Measurements from ENCODE around the gene FGF14. TPM values are rescaled to one million over a fixed set of nuclear protein-coding genes. Genes with fewer than 3 reads are reported as not detected.

The FGF14 gene
- total RNA-seq, 1 donor from 2014 or later, result 0.23 TPM

DNA sequence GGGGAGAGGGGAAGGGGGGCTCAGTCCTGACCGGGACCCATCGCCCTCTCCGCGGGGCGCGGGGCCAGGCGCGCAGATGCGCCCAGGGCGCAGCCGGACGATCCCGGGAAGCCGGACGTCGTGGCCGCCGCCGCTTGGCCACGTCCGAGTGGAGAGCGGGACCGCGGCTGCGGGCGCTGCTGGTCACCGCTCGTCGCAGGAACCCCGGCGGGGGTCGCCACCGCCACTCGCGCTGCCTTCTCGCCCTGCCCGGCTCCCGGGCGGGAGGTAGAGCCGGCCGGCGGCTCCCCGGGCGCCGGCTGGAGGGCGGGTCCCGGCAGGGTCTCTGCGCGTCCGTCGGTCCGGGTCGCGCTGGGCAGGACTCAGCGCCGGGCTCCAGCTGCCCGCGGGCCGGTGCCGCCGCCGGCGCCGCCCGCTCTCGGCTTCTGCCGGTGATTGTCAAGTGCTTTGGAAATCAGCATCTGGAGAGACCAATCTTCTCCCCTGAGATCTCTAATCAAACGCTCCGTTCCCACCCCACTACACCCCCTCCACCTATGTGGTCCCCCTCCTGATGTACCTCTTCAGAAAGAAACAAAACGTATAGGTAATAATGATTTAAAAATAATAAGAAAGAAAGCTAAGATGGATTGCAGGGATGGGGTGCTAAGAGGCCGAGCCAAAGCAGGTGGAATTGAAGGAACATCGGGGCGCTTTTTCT is 484.9 kb downstream of the FGF14 start:
- Histone ChIP-seq H3K4me3 (ENCODE audit: insufficient read depth, low read depth, low read length) (no peak overlapping the region), H3K27ac (ENCODE audit: low read depth, low read length) (no peak overlapping the region), H3K79me2 (ENCODE audit: insufficient read depth, low read length) (no peaks in the 10 kb centered on the region), H3K27me3 (ENCODE audit: insufficient read depth, low read length) (peaks cover 58% of the 10 kb centered on the region), H3K9me3 (ENCODE audit: insufficient read depth, low read depth, low read length) (no peaks in the 10 kb centered on the region), H2AFZ (ENCODE audit: low read depth, low read length) (no peak overlapping the region), H3K4me1 (ENCODE audit: insufficient read depth, low read length) (no peaks in the 10 kb centered on the region), H3K9ac (ENCODE audit: low read length) (no peak overlapping the region), H4K20me1 (ENCODE audit: insufficient read depth, low read length) (no peaks in the 10 kb centered on the region), H3K36me3 (ENCODE audit: insufficient read depth, low read length) (no peaks in the 10 kb centered on the region), H3K4me2 (ENCODE audit: low read length) (peak overlapping the region; percentile 67)
- H3K4me1 Mint-ChIP-seq (ENCODE audit: low read depth, unreplicated experiment), result peaks cover 2% of the 10 kb centered on the region
- no peaks in the 10 kb centered on the region for H3K9me3 Mint-ChIP-seq (ENCODE audit: unreplicated experiment)
- H3K36me3 Mint-ChIP-seq (ENCODE audit: low read depth, unreplicated experiment), result no peaks in the 10 kb centered on the region
- H3K4me3 Mint-ChIP-seq (ENCODE audit: unreplicated experiment), result no peak overlapping the region
- peaks cover 61% of the 10 kb centered on the region for H3K27me3 Mint-ChIP-seq (ENCODE audit: low read depth, unreplicated experiment)
- FAIRE-seq (no peak), DNase-seq (ENCODE audit: low read depth) (no peak)
- TF ChIP-seq, protein P1, sequence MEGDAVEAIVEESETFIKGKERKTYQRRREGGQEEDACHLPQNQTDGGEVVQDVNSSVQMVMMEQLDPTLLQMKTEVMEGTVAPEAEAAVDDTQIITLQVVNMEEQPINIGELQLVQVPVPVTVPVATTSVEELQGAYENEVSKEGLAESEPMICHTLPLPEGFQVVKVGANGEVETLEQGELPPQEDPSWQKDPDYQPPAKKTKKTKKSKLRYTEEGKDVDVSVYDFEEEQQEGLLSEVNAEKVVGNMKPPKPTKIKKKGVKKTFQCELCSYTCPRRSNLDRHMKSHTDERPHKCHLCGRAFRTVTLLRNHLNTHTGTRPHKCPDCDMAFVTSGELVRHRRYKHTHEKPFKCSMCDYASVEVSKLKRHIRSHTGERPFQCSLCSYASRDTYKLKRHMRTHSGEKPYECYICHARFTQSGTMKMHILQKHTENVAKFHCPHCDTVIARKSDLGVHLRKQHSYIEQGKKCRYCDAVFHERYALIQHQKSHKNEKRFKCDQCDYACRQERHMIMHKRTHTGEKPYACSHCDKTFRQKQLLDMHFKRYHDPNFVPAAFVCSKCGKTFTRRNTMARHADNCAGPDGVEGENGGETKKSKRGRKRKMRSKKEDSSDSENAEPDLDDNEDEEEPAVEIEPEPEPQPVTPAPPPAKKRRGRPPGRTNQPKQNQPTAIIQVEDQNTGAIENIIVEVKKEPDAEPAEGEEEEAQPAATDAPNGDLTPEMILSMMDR (IDR thresholded peaks at IDR 0.05; ENCODE audit: insufficient read depth, low read depth, low read length), result no peak
- TF ChIP-seq EZH2 (IDR thresholded peaks at IDR 0.05; ENCODE audit: insufficient read depth, low read length), result peak; percentile 30
- no peak overlapping the region for H3K27ac Mint-ChIP-seq (ENCODE audit: unreplicated experiment)

DNA sequence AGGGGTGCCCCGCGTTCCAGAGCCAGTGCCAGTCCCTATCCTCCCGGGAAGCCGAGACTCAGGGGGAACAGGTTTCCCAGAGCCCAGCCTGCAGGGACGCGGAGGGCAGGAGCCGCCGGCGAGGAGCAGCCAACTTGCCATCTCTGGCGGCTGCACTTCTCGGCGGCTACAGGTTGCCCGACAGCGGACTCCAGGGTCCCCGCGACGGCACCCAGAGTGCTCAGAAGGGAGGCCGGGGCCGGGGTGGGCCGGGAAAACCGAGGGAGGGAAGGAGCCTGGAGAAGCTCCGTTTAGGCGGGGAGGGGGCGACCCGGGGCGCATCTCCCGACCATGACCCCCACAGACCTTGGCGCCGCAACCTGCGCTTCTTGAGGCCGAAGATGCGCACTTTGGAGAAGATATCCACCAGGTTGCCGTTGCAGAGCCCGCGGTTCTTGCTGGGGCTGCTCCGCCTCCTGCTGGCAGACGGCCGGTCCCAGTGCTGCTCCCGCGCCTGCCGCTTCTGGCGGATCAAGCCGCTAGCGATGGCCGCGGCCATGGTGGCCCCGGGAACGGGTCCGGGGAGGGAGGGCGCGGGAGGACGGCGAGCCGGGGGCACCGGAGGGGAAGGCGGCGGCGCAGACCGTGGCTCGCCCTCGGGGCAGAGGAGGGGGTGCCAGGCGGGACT is 485.6 kb downstream of the FGF14 start:
- Histone ChIP-seq H3K27ac (ENCODE audit: low read depth, low read length) (no peak overlapping the region), H3K4me3 (ENCODE audit: insufficient read depth, low read depth, low read length) (no peak overlapping the region), H3K9ac (ENCODE audit: low read length) (no peak overlapping the region), H3K4me1 (ENCODE audit: insufficient read depth, low read length) (no peaks in the 10 kb centered on the region), H3K4me2 (ENCODE audit: low read length) (peak overlapping the region; percentile 67), H3K9me3 (ENCODE audit: insufficient read depth, low read depth, low read length) (no peaks in the 10 kb centered on the region), H2AFZ (ENCODE audit: low read depth, low read length) (no peak overlapping the region), H3K79me2 (ENCODE audit: insufficient read depth, low read length) (no peaks in the 10 kb centered on the region), H3K36me3 (ENCODE audit: insufficient read depth, low read length) (no peaks in the 10 kb centered on the region), H4K20me1 (ENCODE audit: insufficient read depth, low read length) (no peaks in the 10 kb centered on the region), H3K27me3 (ENCODE audit: insufficient read depth, low read length) (peaks cover 51% of the 10 kb centered on the region)
- TF ChIP-seq, protein P1 (IDR thresholded peaks at IDR 0.05; ENCODE audit: insufficient read depth, low read depth, low read length), result no peak
- peak; percentile 85 for TF ChIP-seq EZH2 (IDR thresholded peaks at IDR 0.05; ENCODE audit: insufficient read depth, low read length)
- Mint-ChIP-seq H3K27ac (ENCODE audit: unreplicated experiment) (no peak overlapping the region), H3K27me3 (ENCODE audit: low read depth, unreplicated experiment) (peaks cover 54% of the 10 kb centered on the region), H3K4me1 (ENCODE audit: low read depth, unreplicated experiment) (peaks cover 2% of the 10 kb centered on the region), H3K4me3 (ENCODE audit: unreplicated experiment) (no peak overlapping the region), H3K36me3 (ENCODE audit: low read depth, unreplicated experiment) (no peaks in the 10 kb centered on the region), H3K9me3 (ENCODE audit: unreplicated experiment) (no peaks in the 10 kb centered on the region)
- FAIRE-seq (no peak), DNase-seq (ENCODE audit: low read depth) (no peak)

DNA sequence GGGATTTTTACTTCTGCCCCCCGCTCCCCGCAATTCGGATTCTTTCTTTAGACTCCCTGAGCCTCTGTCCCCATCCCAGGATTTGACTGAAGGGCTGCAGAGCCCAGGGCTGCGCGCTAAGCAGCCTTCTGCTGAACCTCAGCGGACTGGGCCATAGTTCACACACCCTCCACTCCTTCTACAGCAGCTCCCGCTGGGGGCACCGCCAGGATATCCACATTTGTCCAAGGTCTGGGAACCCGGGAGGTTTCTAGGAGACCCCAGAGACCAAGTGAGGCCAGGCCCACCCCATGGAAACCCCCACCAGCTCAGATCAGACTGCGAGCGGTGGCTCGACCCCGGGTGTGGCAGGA is 486.1 kb downstream of the FGF14 start:
- Mint-ChIP-seq H3K36me3 (ENCODE audit: low read depth, unreplicated experiment) (no peaks in the 10 kb centered on the region), H3K27me3 (ENCODE audit: low read depth, unreplicated experiment) (peaks cover 50% of the 10 kb centered on the region)

More for the DNA sequence above, 486.1 kb downstream of the FGF14 start:
- no peaks in the 10 kb centered on the region for H3K4me1 ChIP-seq (ENCODE audit: insufficient read depth, low read length)
- H3K9me3 ChIP-seq (ENCODE audit: insufficient read depth, low read depth, low read length), result no peaks in the 10 kb centered on the region
- H4K20me1 ChIP-seq (ENCODE audit: insufficient read depth, low read length), result no peaks in the 10 kb centered on the region
- H3K27ac Mint-ChIP-seq (ENCODE audit: unreplicated experiment), result no peak overlapping the region
- FAIRE-seq (no peak), DNase-seq (ENCODE audit: low read depth) (no peak)
- no peaks in the 10 kb centered on the region for H3K9me3 Mint-ChIP-seq (ENCODE audit: unreplicated experiment)
- peak overlapping the region; percentile 67 for H3K4me2 ChIP-seq (ENCODE audit: low read length)
- no peak overlapping the region for H3K27ac ChIP-seq (ENCODE audit: low read depth, low read length)
- no peak overlapping the region for H3K4me3 ChIP-seq (ENCODE audit: insufficient read depth, low read depth, low read length)
- H3K36me3 ChIP-seq (ENCODE audit: insufficient read depth, low read length), result no peaks in the 10 kb centered on the region
- H3K27me3 ChIP-seq (ENCODE audit: insufficient read depth, low read length), result peaks cover 46% of the 10 kb centered on the region
- no peak overlapping the region for H3K9ac ChIP-seq (ENCODE audit: low read length)
- H3K4me1 Mint-ChIP-seq (ENCODE audit: low read depth, unreplicated experiment), result peaks cover 2% of the 10 kb centered on the region
- no peaks in the 10 kb centered on the region for H3K79me2 ChIP-seq (ENCODE audit: insufficient read depth, low read length)
- H3K4me3 Mint-ChIP-seq (ENCODE audit: unreplicated experiment), result no peak overlapping the region
- TF ChIP-seq, protein P1 (IDR thresholded peaks at IDR 0.05; ENCODE audit: insufficient read depth, low read depth, low read length), result no peak
- H2AFZ ChIP-seq (ENCODE audit: low read depth, low read length), result no peak overlapping the region

Measured in astrocyte (in vitro differentiated cells and primary cell).